ENCODE measurements around the gene MAG. TPM values are rescaled to one million over a fixed set of nuclear protein-coding genes. Genes with fewer than 3 reads are reported as not detected.

Gene MAG
- total RNA-seq, 1 donor from 2014 or later: not detected

- Mint-ChIP-seq H3K27me3 (ENCODE audit: unreplicated experiment) (peaks cover 31% of the 10 kb centered on the region), H3K36me3 (ENCODE audit: unreplicated experiment) (no peaks in the 10 kb centered on the region), H3K27ac (ENCODE audit: unreplicated experiment) (no peak overlapping the region), H3K4me3 (ENCODE audit: unreplicated experiment) (no peak overlapping the region), H3K4me1 (ENCODE audit: unreplicated experiment) (no peaks in the 10 kb centered on the region), H3K9me3 (ENCODE audit: unreplicated experiment) (no peaks in the 10 kb centered on the region)
- no peak for TF ChIP-seq CTCF (IDR thresholded peaks at IDR 0.05)
- DNase-seq (ENCODE audit: extremely low spot score, unreplicated experiment): no peak
Observed at GRCh38 chr19:35329323-35329722, 37.4 kb downstream of the MAG start.

GRCh38 chr19:35330475-35330874 lies 38.5 kb downstream of the MAG start:
- no peak for TF ChIP-seq CTCF (IDR thresholded peaks at IDR 0.05)

GRCh38 chr19:35331551-35332214 lies 39.7 kb downstream of the MAG start:
- DNase-seq (ENCODE audit: extremely low spot score, unreplicated experiment): no peak
- Mint-ChIP-seq H3K27ac (ENCODE audit: unreplicated experiment) (no peak overlapping the region), H3K9me3 (ENCODE audit: unreplicated experiment) (no peaks in the 10 kb centered on the region), H3K27me3 (ENCODE audit: unreplicated experiment) (peaks cover 25% of the 10 kb centered on the region), H3K4me3 (ENCODE audit: unreplicated experiment) (no peak overlapping the region), H3K4me1 (ENCODE audit: unreplicated experiment) (no peaks in the 10 kb centered on the region), H3K36me3 (ENCODE audit: unreplicated experiment) (no peaks in the 10 kb centered on the region)
- no peak for TF ChIP-seq CTCF (IDR thresholded peaks at IDR 0.05)

More at GRCh38 chr19:35330475-35330874, 38.5 kb downstream of the MAG start:
- no peak overlapping the region for H3K27ac Mint-ChIP-seq (ENCODE audit: unreplicated experiment)
- no peaks in the 10 kb centered on the region for H3K9me3 Mint-ChIP-seq (ENCODE audit: unreplicated experiment)
- peaks cover 29% of the 10 kb centered on the region for H3K27me3 Mint-ChIP-seq (ENCODE audit: unreplicated experiment)
- H3K4me3 Mint-ChIP-seq (ENCODE audit: unreplicated experiment): no peak overlapping the region
- H3K36me3 Mint-ChIP-seq (ENCODE audit: unreplicated experiment): no peaks in the 10 kb centered on the region
- H3K4me1 Mint-ChIP-seq (ENCODE audit: unreplicated experiment): no peaks in the 10 kb centered on the region
- no peak for DNase-seq (ENCODE audit: extremely low spot score, unreplicated experiment)

- Mint-ChIP-seq H3K4me1 (ENCODE audit: unreplicated experiment) (no peaks in the 10 kb centered on the region), H3K4me3 (ENCODE audit: unreplicated experiment) (no peak overlapping the region), H3K9me3 (ENCODE audit: unreplicated experiment) (no peaks in the 10 kb centered on the region), H3K27ac (ENCODE audit: unreplicated experiment) (no peak overlapping the region), H3K36me3 (ENCODE audit: unreplicated experiment) (no peaks in the 10 kb centered on the region), H3K27me3 (ENCODE audit: unreplicated experiment) (peaks cover 16% of the 10 kb centered on the region)
- no peak for DNase-seq (ENCODE audit: extremely low spot score, unreplicated experiment)
- no peak for TF ChIP-seq CTCF (IDR thresholded peaks at IDR 0.05)
Observed at GRCh38 chr19:35332817-35333216, 40.9 kb downstream of the MAG start.

- no peaks in the 10 kb centered on the region for H3K4me1 Mint-ChIP-seq (ENCODE audit: unreplicated experiment)
- H3K4me3 Mint-ChIP-seq (ENCODE audit: unreplicated experiment): no peak overlapping the region
- no peak for DNase-seq (ENCODE audit: extremely low spot score, unreplicated experiment)
- H3K9me3 Mint-ChIP-seq (ENCODE audit: unreplicated experiment): no peaks in the 10 kb centered on the region
- TF ChIP-seq CTCF (IDR thresholded peaks at IDR 0.05): no peak
- no peak overlapping the region for H3K27ac Mint-ChIP-seq (ENCODE audit: unreplicated experiment)
- no peaks in the 10 kb centered on the region for H3K36me3 Mint-ChIP-seq (ENCODE audit: unreplicated experiment)
- H3K27me3 Mint-ChIP-seq (ENCODE audit: unreplicated experiment): peaks cover 15% of the 10 kb centered on the region
Observed at GRCh38 chr19:35334144-35334753, 42.3 kb downstream of the MAG start.

All from osteocyte (in vitro differentiated cells).